ENCODE results near the gene APOBEC3A. TPM values are rescaled to one million over a fixed set of nuclear protein-coding genes. Genes with fewer than 3 reads are reported as not detected.
A peak's percentile ranks its signal among the peaks of the same experiment; 100 is the strongest.

The APOBEC3A gene
- total and polyA plus RNA-seq, 2 of the 8 experiments (the other 6 are each of a cell fraction or from before 2014, with no cell fraction given), result not detected

DNA sequence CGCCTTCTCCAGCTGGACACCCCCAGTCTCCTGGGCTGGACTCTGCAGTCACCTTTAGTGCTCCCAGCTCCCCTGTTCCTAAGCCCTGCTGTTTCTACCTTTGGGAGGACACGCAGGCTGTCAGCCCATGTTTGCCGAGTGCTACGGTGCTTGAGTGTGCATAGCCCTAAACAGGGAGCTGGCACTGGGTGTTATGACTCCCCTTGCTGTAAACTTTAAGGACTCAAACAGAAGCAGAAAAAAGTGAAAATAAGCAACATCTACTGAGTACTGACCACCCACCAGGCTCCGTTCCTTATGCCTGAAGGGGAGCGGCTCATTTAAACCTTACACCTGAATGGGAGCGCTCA, 17.4 kb downstream of the APOBEC3A start:
- WGBS, 2 experiments (ENCODE audit: extremely low coverage in 1 of 2, insufficient coverage in 1 of 2, insufficient read length in 1 of 2, insufficient replicate concordance in 2 of 2, low coverage in 1 of 2, low lambda C conversion rate in 2 of 2, missing lambda C conversion rate in 1 of 2), result 92% methylated on average over 7 of the region's 7 CpGs; no CpG with 5 or more reads in 1 of the 2 experiments
- CTCF ChIA-PET (ENCODE audit: partially characterized antibody), result interaction anchor here (0.9 to 7.1 kb wide), 13 partner anchors 8 to 509 kb away, joined by 3 to 63 read pairs (median 3); partner anchors contain the start of genes APOBEC3B and APOBEC3D
- Histone ChIP-seq H3K14ac (ENCODE audit: insufficient read length) (no peak overlapping the region), H4K20me1 (replicated peaks in 1 of 2; ENCODE audit: control insufficient read depth in 1 of 2, insufficient read depth in 2 of 2, low read length in 2 of 2) (no peaks in the 10 kb centered on the region), H3K27ac (ENCODE audit: low read depth, low read length) (no peak overlapping the region), H2AFZ (ENCODE audit: low read length) (no peak overlapping the region), H3K79me2 (ENCODE audit: control insufficient read depth in 1 of 2, insufficient read depth in 2 of 2, low read length in 2 of 2) (no peaks in the 10 kb centered on the region), H3K23me2 (ENCODE audit: low read depth, low read length) (no peaks in the 10 kb centered on the region), H2BK120ac (replicated peaks; ENCODE audit: low read depth, low read length) (no peak overlapping the region), H3K27me3 (replicated peaks in 1 of 4; ENCODE audit: control insufficient read depth in 3 of 4, extremely low read depth in 1 of 4, insufficient read depth in 3 of 4, low read length in 3 of 4) (no peaks in the 10 kb centered on the region; a peak in 2 of 7 replicates), H2AK5ac (ENCODE audit: low read depth, low read length) (no peak overlapping the region), H3K9me3 (ENCODE audit: insufficient read depth in 2 of 2, low read depth in 1 of 2, low read length in 1 of 2) (peaks cover 6 to 18% of the 10 kb centered on the region in 2 experiments; a peak in 3 of 4 replicates), H3K23ac (ENCODE audit: insufficient read length) (no peak overlapping the region), H3K4me1 (replicated peaks in 1 of 4; ENCODE audit: control insufficient read depth in 3 of 4, insufficient read depth in 4 of 4, low read length in 3 of 4) (peaks cover 0 to 4% (median under 1%) of the 10 kb centered on the region in 4 experiments; a peak in 2 of 7 replicates), H4K5ac (ENCODE audit: insufficient read length, low read depth, low read length) (no peak overlapping the region), H3K9ac (replicated peaks in 1 of 4; ENCODE audit: extremely low read depth in 1 of 4, low read depth in 3 of 4, low read length in 3 of 4) (no peak overlapping the region), H3K79me1 (ENCODE audit: low read depth, low read length) (no peaks in the 10 kb centered on the region), H3K4me2 (ENCODE audit: insufficient read depth in 1 of 2, low read depth in 2 of 2, low read length in 2 of 2) (no peak overlapping the region), H3K56ac (replicated peaks; ENCODE audit: insufficient read length, low read depth, low read length) (no peak overlapping the region), H3K18ac (ENCODE audit: extremely low read depth, low read length) (no peak overlapping the region), H3K36me3 (ENCODE audit: control insufficient read depth in 2 of 4, insufficient read depth in 4 of 4, low read length in 3 of 4) (no peaks in the 10 kb centered on the region), H2BK20ac (ENCODE audit: low read length) (no peak overlapping the region), H3K4me3 (ENCODE audit: extremely low read depth in 1 of 4, insufficient read depth in 2 of 4, low read depth in 3 of 4, low read length in 4 of 4) (no peak overlapping the region), H4K91ac (replicated peaks; ENCODE audit: insufficient read length, low read length) (no peak overlapping the region), H2BK5ac (ENCODE audit: low read depth, low read length) (no peak overlapping the region), H3K4ac (replicated peaks; ENCODE audit: insufficient read length, low read depth, low read length) (no peak overlapping the region), H2BK12ac (ENCODE audit: low read depth, low read length) (no peak overlapping the region), H4K8ac (ENCODE audit: extremely low read depth, insufficient read depth, low read length) (no peak overlapping the region), H2BK15ac (ENCODE audit: low read length) (0 out of 2 replicates have a peak overlapping the region, but pooled peaks have one; percentile 77)
- FAIRE-seq, result no peak
- POLR2A ChIA-PET (ENCODE audit: partially characterized antibody), result interaction anchor here (0.7 kb wide), 1 partner anchor 375 kb away, joined by 3 read pairs; no protein-coding TSS in a partner anchor
- DNase-seq (ENCODE audit: low read depth in 1 of 2, low spot score in 2 of 2), result no peak
- no peak for TF ChIP-seq SIN3A (conservative IDR thresholded peaks at IDR 0.05 in 1 of 2, IDR thresholded peaks at IDR 0.05 in 1 of 2; ENCODE audit: low read depth in 1 of 2, low read length in 2 of 2)
- TF ChIP-seq CTCF (IDR thresholded peaks at IDR 0.05; ENCODE audit: control extremely low read depth in 1 of 3, insufficient read depth in 1 of 3, low read depth in 1 of 3, low read length in 3 of 3), result no peak
- no peak for TF ChIP-seq KDM1A (IDR thresholded peaks at IDR 0.05; ENCODE audit: borderline replicate concordance, low read length)
- TF ChIP-seq EGR1 (IDR thresholded peaks at IDR 0.05; ENCODE audit: borderline replicate concordance, low read depth, low read length), result no peak
- TF ChIP-seq BRCA1 (IDR thresholded peaks at IDR 0.05; ENCODE audit: low read depth, low read length), result no peak
- no peak for TF ChIP-seq TAF7 (optimal IDR thresholded peaks at IDR 0.05; ENCODE audit: borderline replicate concordance, low read depth, low read length)
- TF ChIP-seq ZNF274 (IDR thresholded peaks at IDR 0.05; ENCODE audit: borderline replicate concordance, extremely low read depth, low read length), result no peak
- no peak for TF ChIP-seq JUN (IDR thresholded peaks at IDR 0.05; ENCODE audit: low read depth, low read length)
- no peak for TF ChIP-seq SIRT6 (IDR thresholded peaks at IDR 0.05; ENCODE audit: low read length)
- no peak for TF ChIP-seq CBX5 (IDR thresholded peaks at IDR 0.05; ENCODE audit: low read depth, low read length)
- no peak for TF ChIP-seq KDM4A (IDR thresholded peaks at IDR 0.05; ENCODE audit: low read depth, low read length, severe bottlenecking)
- no peak for TF ChIP-seq MAFK (IDR thresholded peaks at IDR 0.05; ENCODE audit: low read depth, low read length)
